K562 (cell line): ENCODE measurements around the gene CLCN4.

Source experiments
- CREM ChIP-seq: IDR thresholded peaks from 2 replicates; pipeline ENCODE4 v1.6.1; 2014; ENCODE audit warnings: antibody characterized with exemption, low read depth
- EHMT2 ChIP-seq: fragments of 450-650 bp; IDR thresholded peaks from 2 replicates; pipeline ENCODE4 v1.6.1; 2018; ENCODE audit warnings: antibody characterized with exemption
- ESRRA ChIP-seq: fragments of 450-650 bp; IDR thresholded peaks from 2 replicates; pipeline ENCODE4 v1.6.1; 2014; ENCODE audit warnings: low read depth, mild to moderate bottlenecking, moderate library complexity, borderline replicate concordance
- ETV1 ChIP-seq: fragments of 450-650 bp; conservative IDR thresholded peaks from 2 replicates; pipeline ENCODE4 v1.6.1; 2016; ENCODE audit warnings: missing genetic modification characterization, control low read depth, low read depth, missing compliant biosample characterization
- MEF2D ChIP-seq: conservative IDR thresholded peaks from 2 replicates; pipeline ENCODE4 v1.6.1; 2016; ENCODE audit warnings: low read depth, missing genetic modification characterization, missing compliant biosample characterization
- RAD21 ChIP-seq, 2 experiments: fragments of 250-450 bp in 1 of 2; fragments of 450-650 bp in 1 of 2; sonication (Bioruptor Pico) in 1 of 2; formaldehyde crosslinking in 1 of 2; IDR thresholded peaks in 1 of 2; conservative IDR thresholded peaks in 1 of 2; 2 replicates each; pipeline versions ENCODE4 v1.4.0 to v1.8.0; 2020 to 2022; ENCODE audit warnings: mild to moderate bottlenecking in 2 of 2, moderate library complexity in 1 of 2
- RBM25 ChIP-seq: fragments of 200-400 bp; formaldehyde crosslinking; IDR thresholded peaks from 2 replicates; pipeline ENCODE4 v1.6.1; 2018; ENCODE audit warnings: low read length, low read depth, moderate library complexity; ENCODE audit not compliant: severe bottlenecking
- ZC3H11A ChIP-seq: IDR thresholded peaks from 2 replicates; pipeline ENCODE4 v1.6.1; 2012; ENCODE audit warnings: low read depth, low read length, improper control_type of control experiment
- TF ChIP-seq, protein P1 (sequence below): fragments of 450-650 bp; IDR thresholded peaks from 2 replicates; pipeline ENCODE4 v1.6.1; 2018; ENCODE audit not compliant: partially characterized antibody

DNA sequence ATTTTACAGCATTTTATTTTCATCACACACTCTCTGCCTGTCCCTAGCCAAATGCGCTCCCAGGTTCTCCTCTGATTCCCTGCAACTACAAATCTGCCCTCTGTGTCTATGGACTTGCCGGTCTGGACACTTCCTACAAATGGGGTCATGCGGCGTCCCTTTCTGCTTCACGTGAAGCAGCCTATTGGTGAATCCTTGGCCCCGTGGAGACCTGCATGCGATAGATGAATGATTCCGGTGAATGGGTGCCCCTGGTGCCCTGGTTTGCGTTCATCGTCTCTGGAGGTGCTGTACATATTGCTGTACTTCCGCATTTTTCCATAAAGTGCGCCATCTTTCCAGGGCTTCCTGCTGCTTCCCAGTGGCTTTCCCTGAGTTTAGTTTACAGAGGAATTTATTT lies 27.5 kb upstream of the CLCN4 start:
- TF ChIP-seq ETV1 (tag): no peak
- no peak for TF ChIP-seq ZC3H11A
- TF ChIP-seq, protein P1, sequence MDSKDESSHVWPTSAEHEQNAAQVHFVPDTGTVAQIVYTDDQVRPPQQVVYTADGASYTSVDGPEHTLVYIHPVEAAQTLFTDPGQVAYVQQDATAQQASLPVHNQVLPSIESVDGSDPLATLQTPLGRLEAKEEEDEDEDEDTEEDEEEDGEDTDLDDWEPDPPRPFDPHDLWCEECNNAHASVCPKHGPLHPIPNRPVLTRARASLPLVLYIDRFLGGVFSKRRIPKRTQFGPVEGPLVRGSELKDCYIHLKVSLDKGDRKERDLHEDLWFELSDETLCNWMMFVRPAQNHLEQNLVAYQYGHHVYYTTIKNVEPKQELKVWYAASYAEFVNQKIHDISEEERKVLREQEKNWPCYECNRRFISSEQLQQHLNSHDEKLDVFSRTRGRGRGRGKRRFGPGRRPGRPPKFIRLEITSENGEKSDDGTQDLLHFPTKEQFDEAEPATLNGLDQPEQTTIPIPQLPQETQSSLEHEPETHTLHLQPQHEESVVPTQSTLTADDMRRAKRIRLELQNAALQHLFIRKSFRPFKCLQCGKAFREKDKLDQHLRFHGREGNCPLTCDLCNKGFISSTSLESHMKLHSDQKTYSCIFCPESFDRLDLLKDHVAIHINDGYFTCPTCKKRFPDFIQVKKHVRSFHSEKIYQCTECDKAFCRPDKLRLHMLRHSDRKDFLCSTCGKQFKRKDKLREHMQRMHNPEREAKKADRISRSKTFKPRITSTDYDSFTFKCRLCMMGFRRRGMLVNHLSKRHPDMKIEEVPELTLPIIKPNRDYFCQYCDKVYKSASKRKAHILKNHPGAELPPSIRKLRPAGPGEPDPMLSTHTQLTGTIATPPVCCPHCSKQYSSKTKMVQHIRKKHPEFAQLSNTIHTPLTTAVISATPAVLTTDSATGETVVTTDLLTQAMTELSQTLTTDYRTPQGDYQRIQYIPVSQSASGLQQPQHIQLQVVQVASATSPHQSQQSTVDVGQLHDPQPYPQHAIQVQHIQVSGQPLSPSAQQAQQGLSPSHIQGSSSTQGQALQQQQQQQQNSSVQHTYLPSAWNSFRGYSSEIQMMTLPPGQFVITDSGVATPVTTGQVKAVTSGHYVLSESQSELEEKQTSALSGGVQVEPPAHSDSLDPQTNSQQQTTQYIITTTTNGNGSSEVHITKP: no peak
- TF ChIP-seq MEF2D: no peak
- no peak for TF ChIP-seq ESRRA
- TF ChIP-seq EHMT2: no peak
- no peak for TF ChIP-seq RBM25
- TF ChIP-seq RAD21 (CRISPR knock-in tag; conservative IDR thresholded peaks at IDR 0.05 in 1 of 2, IDR thresholded peaks at IDR 0.05 in 1 of 2): no peak
- TF ChIP-seq CREM: no peak
